CD1c-positive myeloid dendritic cell (primary cell): ENCODE data around the gene PARP6.

Experiments used
- DNase-seq: peaks from one replicate; pipeline ENCODE4 v3.0.0-alpha.2; 2016; ENCODE audit errors: extremely low spot score

PARP6 gene

DNA sequence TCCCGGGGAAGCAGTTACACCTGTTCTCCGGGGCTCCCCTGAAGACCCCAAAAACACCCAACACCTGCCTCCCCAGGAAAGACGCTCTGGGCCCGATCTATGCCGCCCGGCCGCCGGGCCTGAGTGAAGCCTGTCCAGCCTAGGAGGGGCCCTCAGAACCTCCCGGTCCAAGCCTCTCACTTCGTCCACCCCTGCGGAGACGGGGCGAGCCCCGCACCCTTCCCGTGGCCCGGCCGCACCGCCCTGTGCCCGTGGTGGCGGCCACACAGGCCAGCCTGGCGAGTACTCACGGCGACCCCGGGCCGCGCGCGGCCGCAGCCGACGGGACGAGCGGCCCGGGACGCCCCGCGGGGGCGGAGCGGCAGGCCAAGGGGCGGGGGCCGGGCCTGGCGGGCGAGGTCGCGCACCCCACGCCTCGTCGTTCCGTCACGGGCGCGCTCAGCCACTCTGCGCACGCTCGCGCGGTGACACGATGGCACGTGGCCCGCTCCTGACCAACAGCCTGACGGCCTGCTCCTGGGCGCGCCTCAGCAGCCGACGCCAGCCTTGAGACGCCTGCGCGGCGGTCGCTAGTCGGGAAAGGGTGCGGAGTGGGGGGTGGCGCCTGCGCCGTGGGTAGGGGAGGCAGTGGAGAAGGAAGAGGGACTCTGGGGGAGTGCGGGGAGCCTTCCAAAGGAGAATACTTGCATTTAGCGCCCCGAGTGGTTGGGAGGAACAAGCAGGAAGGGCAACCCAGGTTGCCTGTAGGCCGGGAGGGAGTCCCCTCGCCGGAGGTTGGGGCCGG lies at the start of gene PARP6:
Gene PARP6 (minus strand): TSS at position 342 of the 784 bp plus-strand sequence. CDS start 5,077 bp downstream, outside the sequence.
- peak; percentile 99 for DNase-seq

GRCh38 chr15:72319985-72320671 lies 47.8 kb upstream of the PARP6 start, which contains the start of gene CELF6:
TSS of gene CELF6 (minus strand) at chr15:72320157. CDS start at chr15:72319874, 283 bp downstream.
- peak; percentile 94 for DNase-seq

- peak; percentile 71 for DNase-seq
Measured at GRCh38 chr15:72319360-72319984, 47.1 kb upstream of the PARP6 start.

- no peak for DNase-seq
Measured at GRCh38 chr15:72318408-72318942, 46.1 kb upstream of the PARP6 start.

- DNase-seq: peak; percentile 16
Measured at GRCh38 chr15:72315706-72316370, 43.5 kb upstream of the PARP6 start.

DNA sequence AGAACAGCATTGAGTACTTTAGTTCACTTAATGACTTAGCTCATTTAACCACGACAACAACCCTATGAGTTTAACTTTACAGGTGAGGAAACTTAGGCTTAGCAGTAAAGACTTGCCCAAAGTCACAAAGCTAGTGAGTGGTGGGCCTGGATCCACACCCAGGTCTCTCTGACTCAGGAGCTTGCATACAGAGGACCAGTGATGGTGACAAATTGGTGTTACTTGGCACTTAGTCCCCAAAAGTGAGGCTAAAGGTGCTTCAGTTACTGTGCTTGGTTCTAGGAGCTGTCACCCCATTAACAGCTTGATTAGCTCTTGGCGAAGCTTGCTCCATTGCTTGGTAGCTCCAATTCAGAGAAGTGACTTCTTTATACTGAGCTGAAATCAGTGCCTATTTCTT lies 41.5 kb upstream of the PARP6 start:
- DNase-seq: no peak

- no peak for DNase-seq
Measured at GRCh38 chr15:72313448-72313840, 41.1 kb upstream of the PARP6 start.

DNA sequence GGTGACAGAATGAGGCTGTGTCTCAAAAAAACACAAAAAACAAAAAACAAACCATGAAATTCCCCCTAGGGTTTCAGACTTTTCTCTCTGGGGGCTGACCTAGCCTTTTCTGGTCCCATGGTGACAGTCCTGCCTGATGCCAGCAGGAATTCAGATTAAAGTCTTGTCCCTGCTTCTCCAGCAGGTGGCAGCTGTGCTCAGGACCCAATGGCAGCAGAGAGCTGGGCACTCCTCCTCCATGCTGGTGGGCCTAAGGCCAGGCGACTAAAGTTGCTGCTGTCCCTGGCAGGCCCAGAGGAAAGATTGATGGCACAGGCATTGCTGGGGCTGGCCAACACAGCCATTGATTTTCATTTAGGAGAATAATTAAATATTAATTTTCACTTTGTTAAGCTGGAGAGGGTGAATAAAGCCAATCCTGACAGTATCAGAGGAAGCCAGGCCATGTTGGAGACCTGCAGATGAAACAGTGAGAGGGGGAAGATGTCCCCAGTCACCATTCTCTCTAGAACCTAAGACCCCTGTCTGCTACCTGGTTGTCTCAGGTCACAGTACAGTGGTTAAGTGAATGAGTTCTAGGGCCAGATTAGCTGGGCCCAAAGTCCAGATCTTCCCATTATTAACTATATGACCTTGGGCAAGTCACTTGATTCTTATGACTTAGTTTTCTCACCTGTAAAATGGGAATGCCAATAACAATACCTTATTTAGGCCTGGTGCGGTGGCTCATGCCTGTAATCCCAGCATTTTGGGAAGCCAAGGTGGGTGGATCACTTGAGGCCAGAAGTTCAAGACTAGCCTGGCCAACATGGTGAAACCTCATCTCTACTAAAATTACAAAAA lies 40.5 kb upstream of the PARP6 start:
- DNase-seq: peak; percentile 77

- no peak for DNase-seq
Measured at GRCh38 chr15:72307026-72307425, 34.7 kb upstream of the PARP6 start.

- peak; percentile 61 for DNase-seq
Measured at GRCh38 chr15:72306211-72306785, 33.9 kb upstream of the PARP6 start.

DNA sequence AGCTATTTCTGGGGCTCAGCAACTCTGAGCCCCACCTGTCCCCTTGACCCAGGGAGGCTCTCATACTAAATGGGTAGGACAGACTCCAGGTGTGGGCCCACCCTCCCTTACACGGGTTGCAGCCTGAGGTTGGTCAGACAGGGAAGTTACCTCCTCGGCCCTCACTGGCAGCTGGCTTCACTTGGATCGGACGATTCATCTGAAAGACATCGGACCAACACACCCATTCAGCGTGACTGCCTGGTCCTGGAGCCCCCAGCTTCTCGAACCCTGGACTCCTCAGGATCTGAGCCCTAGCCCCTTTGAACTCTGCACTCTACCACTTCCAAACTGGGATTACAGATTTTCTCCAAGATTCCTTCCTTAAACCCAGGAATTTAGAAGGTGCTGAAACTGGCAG lies 32.2 kb upstream of the PARP6 start:
- DNase-seq: no peak

- no peak for DNase-seq
Measured at GRCh38 chr15:72302955-72303354, 30.6 kb upstream of the PARP6 start.

DNA sequence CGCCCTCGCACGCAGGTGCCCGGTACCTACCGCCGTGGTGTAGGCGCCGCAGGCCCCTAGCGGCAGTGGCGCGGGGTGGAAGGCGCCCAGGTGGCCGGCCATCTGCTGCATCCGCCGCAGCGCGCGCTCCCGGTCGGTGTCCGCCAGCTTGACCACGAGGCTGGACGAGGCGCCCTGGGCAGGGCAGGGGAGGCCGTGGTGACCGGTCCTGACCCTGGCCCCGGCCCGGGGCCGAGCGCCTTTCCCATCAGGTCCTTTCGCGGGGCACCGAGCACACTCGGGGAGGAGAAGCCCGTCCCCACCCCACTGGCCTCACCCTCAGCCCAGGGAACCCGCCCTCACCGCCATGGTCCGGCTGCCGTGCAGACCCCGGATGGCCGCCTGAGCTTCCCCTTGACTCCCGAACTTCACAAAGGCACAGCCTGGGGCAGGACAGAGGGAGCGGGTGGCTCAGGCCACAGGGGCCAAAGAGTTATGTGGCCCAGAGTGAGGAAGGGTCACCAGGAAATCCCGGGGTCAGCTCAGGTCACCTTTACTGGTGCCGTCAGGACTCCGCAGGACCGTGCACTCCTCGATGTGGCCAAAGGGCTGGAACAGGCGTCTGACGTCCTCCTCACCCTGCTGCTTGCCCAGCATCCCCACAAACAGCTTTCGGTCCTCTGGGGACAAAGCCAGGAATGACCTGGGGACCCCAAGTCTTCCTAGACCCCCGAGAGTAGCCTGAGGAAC lies 17.4 kb upstream of the PARP6 start:
- DNase-seq: no peak

DNA sequence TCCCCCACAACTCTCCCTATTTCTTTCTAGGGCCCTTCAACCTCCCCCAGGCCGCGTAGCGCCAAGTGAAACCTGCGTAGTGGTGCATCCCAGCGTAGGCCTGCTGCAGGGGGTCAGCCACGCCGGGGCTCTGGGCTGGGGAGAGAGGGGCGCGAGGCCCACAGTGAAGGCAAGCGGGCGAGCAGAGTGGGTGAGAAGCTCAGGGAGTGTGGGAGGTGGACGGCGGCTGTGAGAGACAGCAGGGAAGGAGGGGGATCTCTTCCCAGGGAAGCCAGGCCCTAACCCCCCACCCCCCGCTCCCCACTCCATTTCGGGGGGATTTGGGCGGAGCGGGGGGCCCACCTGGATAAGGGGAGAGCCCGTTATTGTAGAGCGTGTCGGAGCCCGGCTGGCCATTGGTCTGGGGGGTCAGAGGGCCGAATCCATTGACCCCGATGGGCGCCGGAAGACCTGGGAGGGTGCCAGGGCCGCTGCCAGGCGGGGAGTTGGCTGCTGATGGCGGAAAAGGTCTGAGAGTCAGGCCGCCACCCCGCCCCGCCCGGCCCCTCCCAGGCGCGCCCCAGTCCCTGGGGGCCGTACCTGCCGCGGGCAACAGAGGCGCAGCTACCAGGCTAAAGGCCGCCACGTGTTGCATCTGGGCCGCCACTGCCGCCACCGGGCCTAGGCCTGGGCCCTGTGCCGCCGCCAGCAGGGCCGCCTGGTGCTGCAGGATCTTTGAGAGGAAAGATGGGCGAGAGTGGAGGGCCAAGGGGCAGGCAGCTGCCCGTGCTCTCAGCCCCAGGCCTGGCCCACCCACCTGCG lies 16.6 kb upstream of the PARP6 start:
- DNase-seq: no peak

DNA sequence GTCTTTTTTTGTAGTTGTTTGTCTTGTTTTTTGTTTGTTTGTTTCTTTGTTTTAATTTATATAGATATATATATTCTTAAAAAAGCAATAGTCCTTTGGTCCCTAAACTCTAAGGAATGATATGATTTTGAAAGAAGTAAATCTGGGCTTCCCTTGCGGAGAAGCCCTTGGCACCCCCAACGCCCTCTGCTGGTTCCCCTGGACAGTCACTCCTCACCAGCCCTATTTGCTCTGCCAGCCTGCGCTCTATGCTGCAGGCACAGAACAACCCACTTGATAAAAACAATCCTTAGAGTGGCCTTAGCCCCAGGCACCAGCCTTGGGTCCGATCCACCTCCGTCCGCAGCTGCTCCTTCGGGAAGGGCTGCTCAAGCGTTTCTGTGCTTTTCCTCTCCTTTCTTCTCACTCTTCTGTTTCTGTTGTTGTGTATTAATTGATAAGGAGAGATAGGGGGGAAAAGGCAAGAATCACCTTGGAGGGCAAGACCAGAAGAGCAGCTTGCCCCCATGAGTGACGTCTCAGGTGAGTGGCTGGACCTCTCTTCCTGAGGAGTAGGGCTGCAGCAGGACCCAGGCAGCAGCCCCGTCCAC lies 13.7 kb upstream of the PARP6 start:
- DNase-seq: peak; percentile 55

GRCh38 chr15:72285402-72285801 lies 13.0 kb upstream of the PARP6 start:
- DNase-seq: no peak

- no peak for DNase-seq
Measured at GRCh38 chr15:72284781-72285180, 12.4 kb upstream of the PARP6 start.

- DNase-seq: no peak
Measured at GRCh38 chr15:72281713-72282112, 9.4 kb upstream of the PARP6 start.

GRCh38 chr15:72280751-72281150 lies 8.4 kb upstream of the PARP6 start:
- no peak for DNase-seq
